HCT116 (cell line): ENCODE results near the gene GPR176.

Experiments
- CEBPB ChIP-seq: IDR thresholded peaks from 2 replicates; pipeline ENCODE4 v1.6.1; 2012; ENCODE audit warnings: low read depth
- POLR2A ChIP-seq: IDR thresholded peaks from 2 replicates; pipeline ENCODE4 v1.7.0; 2011; ENCODE audit warnings: borderline replicate concordance; ENCODE audit not compliant: insufficient read depth, insufficient read length; ENCODE audit errors: extremely low read depth
- SRF ChIP-seq: IDR thresholded peaks from 2 replicates; pipeline ENCODE4 v1.6.1; 2012; ENCODE audit warnings: low read depth
- TCF7L2 ChIP-seq: IDR thresholded peaks from 2 replicates; pipeline ENCODE4 v1.7.0; 2011; ENCODE audit warnings: borderline replicate concordance, inconsistent platforms; ENCODE audit not compliant: insufficient read depth, insufficient read length; ENCODE audit errors: extremely low read depth
- YY1 ChIP-seq: IDR thresholded peaks from 2 replicates; pipeline ENCODE4 v1.6.1; 2011; ENCODE audit warnings: low read length, low read depth, moderate library complexity, mild to moderate bottlenecking; ENCODE audit not compliant: insufficient replicate concordance; ENCODE audit errors: extremely low read depth
- ZBTB33 ChIP-seq: IDR thresholded peaks from 2 replicates; pipeline ENCODE4 v1.6.1; 2011; ENCODE audit warnings: mild to moderate bottlenecking, low read length, moderate library complexity; ENCODE audit not compliant: insufficient replicate concordance; ENCODE audit errors: extremely low read depth
- TF ChIP-seq, protein P1 (sequence below), 3 experiments: fragments of 200-600 bp in 1 of 3; sonication (generic) in 1 of 3; IDR thresholded peaks in 2 of 3; conservative IDR thresholded peaks in 1 of 3; 2 replicates each; pipeline ENCODE4 v1.5.1; 2012 to 2017; ENCODE audit warnings: low read depth in 2 of 3, low read length in 2 of 3, antibody characterized with exemption in 1 of 3, borderline replicate concordance in 1 of 3, control low read depth in 1 of 3, mild to moderate bottlenecking in 1 of 3, mixed read lengths in 1 of 3, mixed run types in 1 of 3, moderate library complexity in 1 of 3; ENCODE audit not compliant: insufficient read depth in 1 of 3
- TF ChIP-seq, protein P2 (sequence below): IDR thresholded peaks from 2 replicates; pipeline ENCODE4 v1.6.1; 2012
- TF ChIP-seq, protein P3 (sequence below): IDR thresholded peaks from 2 replicates; pipeline ENCODE4 v1.6.1; 2012

- TF ChIP-seq POLR2A (no peak), ZBTB33 (no peak), CEBPB (no peak), TCF7L2 (no peak), YY1 (no peak), SRF (no peak)
- TF ChIP-seq, protein P1, sequence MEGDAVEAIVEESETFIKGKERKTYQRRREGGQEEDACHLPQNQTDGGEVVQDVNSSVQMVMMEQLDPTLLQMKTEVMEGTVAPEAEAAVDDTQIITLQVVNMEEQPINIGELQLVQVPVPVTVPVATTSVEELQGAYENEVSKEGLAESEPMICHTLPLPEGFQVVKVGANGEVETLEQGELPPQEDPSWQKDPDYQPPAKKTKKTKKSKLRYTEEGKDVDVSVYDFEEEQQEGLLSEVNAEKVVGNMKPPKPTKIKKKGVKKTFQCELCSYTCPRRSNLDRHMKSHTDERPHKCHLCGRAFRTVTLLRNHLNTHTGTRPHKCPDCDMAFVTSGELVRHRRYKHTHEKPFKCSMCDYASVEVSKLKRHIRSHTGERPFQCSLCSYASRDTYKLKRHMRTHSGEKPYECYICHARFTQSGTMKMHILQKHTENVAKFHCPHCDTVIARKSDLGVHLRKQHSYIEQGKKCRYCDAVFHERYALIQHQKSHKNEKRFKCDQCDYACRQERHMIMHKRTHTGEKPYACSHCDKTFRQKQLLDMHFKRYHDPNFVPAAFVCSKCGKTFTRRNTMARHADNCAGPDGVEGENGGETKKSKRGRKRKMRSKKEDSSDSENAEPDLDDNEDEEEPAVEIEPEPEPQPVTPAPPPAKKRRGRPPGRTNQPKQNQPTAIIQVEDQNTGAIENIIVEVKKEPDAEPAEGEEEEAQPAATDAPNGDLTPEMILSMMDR (IDR thresholded peaks at IDR 0.05 in 2 of 3, conservative IDR thresholded peaks at IDR 0.05 in 1 of 3; ENCODE audit: borderline replicate concordance in 1 of 3, insufficient read depth in 1 of 3, low read depth in 2 of 3, low read length in 2 of 3) = no peak
- TF ChIP-seq, protein P2, sequence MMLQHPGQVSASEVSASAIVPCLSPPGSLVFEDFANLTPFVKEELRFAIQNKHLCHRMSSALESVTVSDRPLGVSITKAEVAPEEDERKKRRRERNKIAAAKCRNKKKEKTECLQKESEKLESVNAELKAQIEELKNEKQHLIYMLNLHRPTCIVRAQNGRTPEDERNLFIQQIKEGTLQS = no peak
- TF ChIP-seq, protein P3, sequence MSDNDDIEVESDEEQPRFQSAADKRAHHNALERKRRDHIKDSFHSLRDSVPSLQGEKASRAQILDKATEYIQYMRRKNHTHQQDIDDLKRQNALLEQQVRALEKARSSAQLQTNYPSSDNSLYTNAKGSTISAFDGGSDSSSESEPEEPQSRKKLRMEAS = no peak
These were observed 125.1 kb downstream of the GPR176 start for GRCh38 chr15:39794954-39795353.
